Muscle layer of duodenum (tissue), 2 donors: ENCODE measurements around the gene P2RX6.
"Not testable (repeated sequence)": the region's sequence is repeated elsewhere in the genome, so short reads cannot be mapped to it uniquely, and the experiment has no call there.

Experiments used
- H3K27ac ChIP-seq: one replicate; pipeline ENCODE4 v1.7.0; 2013; ENCODE audit warnings: mild to moderate bottlenecking, low read length
- H3K27me3 ChIP-seq: one replicate; pipeline ENCODE4 v1.7.0; 2013; ENCODE audit warnings: low read depth, mild to moderate bottlenecking, control low read depth, low read length
- H3K36me3 ChIP-seq, 2 donors: one replicate each; pipeline ENCODE4 v1.7.0; 2013; ENCODE audit warnings: low read length in 2 of 2, control low read depth in 1 of 2, mild to moderate bottlenecking in 1 of 2; ENCODE audit not compliant: insufficient read depth in 2 of 2, control insufficient read depth in 1 of 2
- H3K4me1 ChIP-seq, 2 donors: one replicate each; pipeline ENCODE4 v1.7.0; 2013; ENCODE audit warnings: low read length in 2 of 2, mild to moderate bottlenecking in 2 of 2, control low read depth in 1 of 2, moderate library complexity in 1 of 2; ENCODE audit not compliant: insufficient read depth in 2 of 2, control insufficient read depth in 1 of 2
- H3K4me3 ChIP-seq, 2 donors: one replicate each; pipeline ENCODE4 v1.7.0; 2013; ENCODE audit warnings: low read length in 2 of 2, low read depth in 1 of 2, mild to moderate bottlenecking in 1 of 2
- H3K9me3 ChIP-seq, 2 donors: one replicate each; pipeline ENCODE4 v1.7.0; 2013; ENCODE audit warnings: low read length in 2 of 2, control low read depth in 1 of 2, mild to moderate bottlenecking in 1 of 2; ENCODE audit not compliant: control insufficient read depth in 1 of 2
- donor health status: healthy.

The P2RX6 gene

GRCh38 chr22:21070690-21071615, 56.0 kb downstream of the P2RX6 start:
- H3K4me3 ChIP-seq: no peak overlapping the region
- H3K36me3 ChIP-seq: no peaks in the 10 kb centered on the region
- H3K27ac ChIP-seq: no peak overlapping the region
- H3K4me1 ChIP-seq: no peaks in the 10 kb centered on the region
- H3K9me3 ChIP-seq: no peaks in the 10 kb centered on the region
- H3K27me3 ChIP-seq: no peaks in the 10 kb centered on the region

- not testable (repeated sequence) for H3K27ac ChIP-seq, H3K4me1 ChIP-seq, H3K27me3 ChIP-seq, H3K4me3 ChIP-seq, H3K9me3 ChIP-seq, H3K36me3 ChIP-seq
Observed at GRCh38 chr22:21071796-21072195, 56.8 kb downstream of the P2RX6 start.

DNA sequence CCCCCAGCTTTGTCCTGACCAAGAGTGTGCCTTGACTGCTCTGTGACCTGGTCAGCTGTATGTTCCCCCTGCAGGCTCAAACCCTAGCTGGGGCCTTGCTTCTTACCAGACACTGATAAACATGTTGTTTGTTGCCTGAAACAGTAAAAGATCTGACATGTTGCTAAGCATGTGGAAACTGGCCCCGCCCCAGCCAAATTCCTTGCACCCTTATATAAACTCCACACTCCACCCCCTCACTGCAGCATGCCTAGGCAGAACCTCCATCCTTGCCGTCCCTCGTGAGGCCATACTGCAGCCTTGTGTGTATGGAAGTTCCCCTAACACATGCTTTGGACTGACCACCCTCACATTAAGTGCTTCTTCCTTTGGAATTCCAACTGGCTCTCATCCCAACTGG, 58.1 kb downstream of the P2RX6 start:
- Histone ChIP-seq H3K36me3 (no peaks in the 10 kb centered on the region), H3K27me3 (no peaks in the 10 kb centered on the region), H3K9me3 (no peaks in the 10 kb centered on the region), H3K4me3 (no peak overlapping the region), H3K4me1 (no peaks in the 10 kb centered on the region), H3K27ac (no peak overlapping the region)

DNA sequence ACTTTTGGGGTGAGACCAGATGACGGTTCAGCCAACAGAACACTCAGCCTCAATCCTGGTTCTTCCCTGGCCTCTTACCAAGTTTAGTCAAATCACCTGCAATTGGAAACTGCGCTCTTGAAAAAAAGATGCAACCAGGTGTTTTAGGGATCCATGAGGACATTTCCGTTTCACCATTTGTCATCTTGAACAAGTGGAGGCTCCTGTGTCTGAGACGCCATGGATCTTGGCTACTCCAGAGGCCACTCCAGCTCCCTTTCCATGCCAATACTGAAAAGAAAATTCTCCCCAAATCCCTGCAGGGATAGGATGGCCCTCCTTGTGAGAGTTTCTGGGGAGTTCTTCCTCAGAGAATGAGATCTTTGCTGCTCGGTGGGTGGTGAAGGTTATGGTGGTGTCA, 58.5 kb downstream of the P2RX6 start:
- Histone ChIP-seq H3K4me1 (no peaks in the 10 kb centered on the region), H3K27me3 (no peaks in the 10 kb centered on the region), H3K27ac (no peak overlapping the region)

DNA sequence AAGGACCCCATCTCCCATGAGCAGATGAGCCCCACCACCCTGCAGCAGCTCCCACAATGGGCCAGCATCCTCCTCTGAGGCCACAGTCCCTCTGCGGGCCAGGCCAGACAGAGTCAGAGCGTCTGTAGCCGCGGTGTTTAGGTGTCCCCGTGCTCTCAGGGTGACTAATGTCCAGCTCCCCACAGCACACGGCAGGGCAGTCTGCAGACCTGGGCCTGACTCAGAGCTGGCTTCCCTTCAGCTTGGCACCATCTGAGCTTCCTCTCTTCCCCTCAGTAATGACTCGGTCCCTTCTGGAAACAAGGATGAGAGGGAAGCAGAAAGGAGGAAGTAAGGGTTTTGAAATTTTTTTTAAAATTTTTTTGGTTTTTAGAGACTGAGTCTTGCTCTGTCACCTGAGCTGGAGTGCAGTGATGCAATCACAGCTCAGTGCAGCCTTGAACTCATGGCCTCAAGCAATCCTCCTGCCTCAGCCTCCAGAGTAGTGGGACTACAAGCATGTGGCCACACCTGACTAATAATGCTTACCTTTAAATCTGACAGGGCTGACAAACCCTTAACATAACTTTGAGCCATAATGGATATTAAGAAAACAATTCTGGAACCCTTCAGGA, 59.2 kb downstream of the P2RX6 start:
- no peaks in the 10 kb centered on the region for H3K36me3 ChIP-seq
- no peaks in the 10 kb centered on the region for H3K4me1 ChIP-seq
- no peak overlapping the region for H3K27ac ChIP-seq
- H3K4me3 ChIP-seq: no peak overlapping the region
- H3K27me3 ChIP-seq: no peaks in the 10 kb centered on the region
- H3K9me3 ChIP-seq: no peaks in the 10 kb centered on the region

More for the DNA sequence above, 58.5 kb downstream of the P2RX6 start:
- Histone ChIP-seq H3K4me3 (no peak overlapping the region), H3K9me3 (no peaks in the 10 kb centered on the region), H3K36me3 (no peaks in the 10 kb centered on the region)

DNA sequence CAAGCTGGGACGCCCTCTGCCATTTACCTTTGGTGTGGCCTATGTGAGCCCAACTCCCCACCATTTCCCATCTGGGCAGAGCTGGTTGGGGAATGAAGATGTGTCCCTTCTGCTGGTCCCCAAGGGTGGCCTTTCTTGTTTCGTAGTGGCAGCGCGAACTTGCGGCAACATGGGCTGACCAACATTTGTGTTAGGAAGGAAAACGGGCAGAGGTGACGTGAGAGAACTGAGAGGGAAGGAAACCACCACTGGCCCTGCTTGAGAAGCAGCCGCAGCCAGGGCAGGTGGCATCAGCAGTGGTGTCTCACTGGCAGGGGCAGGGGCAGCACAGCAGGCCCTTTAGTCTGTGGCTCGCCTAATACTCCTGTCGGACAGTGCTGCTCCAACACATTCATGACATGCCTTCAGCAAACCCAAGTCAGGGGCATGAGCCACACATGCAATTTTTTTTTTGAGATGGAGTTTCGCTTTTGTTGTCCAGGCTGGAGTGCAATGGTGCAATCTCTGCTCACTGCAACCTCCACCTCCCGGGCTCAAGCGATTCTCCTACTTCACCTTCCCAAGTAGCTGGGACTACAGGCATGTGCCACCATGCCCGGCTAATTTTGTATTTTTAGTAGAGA, 60.7 kb downstream of the P2RX6 start:
- no peaks in the 10 kb centered on the region for H3K27me3 ChIP-seq
- no peak overlapping the region for H3K4me3 ChIP-seq
- no peaks in the 10 kb centered on the region for H3K9me3 ChIP-seq
- no peak overlapping the region for H3K27ac ChIP-seq
- H3K4me1 ChIP-seq: no peaks in the 10 kb centered on the region
- H3K36me3 ChIP-seq: no peaks in the 10 kb centered on the region

DNA sequence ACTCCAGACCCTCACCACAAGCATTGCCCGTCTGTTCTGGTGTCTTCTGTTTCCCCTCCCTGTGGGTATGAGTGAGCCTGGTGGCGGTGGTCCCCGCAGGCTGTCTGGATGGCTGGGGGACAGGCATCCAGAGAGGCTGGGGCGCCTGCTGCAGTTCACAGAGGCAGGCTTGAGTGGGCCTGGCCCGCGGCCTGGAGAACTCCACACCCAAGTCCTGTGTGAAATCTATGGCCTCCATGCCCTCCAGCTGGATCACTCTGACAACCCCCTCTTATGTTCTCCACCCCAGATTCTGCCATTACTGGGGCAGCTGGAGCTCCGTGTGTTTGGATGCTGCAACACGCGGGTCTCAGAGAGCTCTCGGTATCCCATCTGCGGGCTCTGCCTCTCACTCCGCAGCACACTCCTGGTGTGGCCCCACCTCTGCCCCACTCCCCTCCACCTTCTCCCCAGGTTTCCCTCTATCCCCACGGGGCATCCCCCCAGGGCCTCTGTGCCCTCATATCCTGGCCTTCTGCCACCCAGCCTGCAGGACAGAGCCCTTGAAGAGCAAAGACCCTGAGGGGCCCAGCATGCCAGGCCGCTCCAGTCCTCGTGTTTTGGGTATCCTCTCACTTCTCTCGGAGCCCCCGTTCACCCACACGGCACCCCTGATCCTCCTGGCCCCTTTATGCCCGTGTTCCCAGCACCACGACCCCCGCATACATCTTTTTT, 62.1 kb downstream of the P2RX6 start:
- no peaks in the 10 kb centered on the region for H3K36me3 ChIP-seq
- no peaks in the 10 kb centered on the region for H3K27me3 ChIP-seq
- no peak overlapping the region for H3K27ac ChIP-seq
- H3K9me3 ChIP-seq: no peaks in the 10 kb centered on the region
- no peak overlapping the region for H3K4me3 ChIP-seq
- no peaks in the 10 kb centered on the region for H3K4me1 ChIP-seq
